22Rv1 (cell line): ENCODE data around the gene DENND1C.

ENCODE experiments used
- ZFX ChIP-seq: fragments of 450-650 bp; IDR thresholded peaks from 2 replicates; pipeline ENCODE4 v1.6.1; 2017; ENCODE audit warnings: antibody characterized with exemption, borderline replicate concordance
- TF ChIP-seq, protein P1 (sequence below): fragments of 450-650 bp; IDR thresholded peaks from 2 replicates; pipeline ENCODE4 v1.5.1; 2017; ENCODE audit warnings: mild to moderate bottlenecking

DNA sequence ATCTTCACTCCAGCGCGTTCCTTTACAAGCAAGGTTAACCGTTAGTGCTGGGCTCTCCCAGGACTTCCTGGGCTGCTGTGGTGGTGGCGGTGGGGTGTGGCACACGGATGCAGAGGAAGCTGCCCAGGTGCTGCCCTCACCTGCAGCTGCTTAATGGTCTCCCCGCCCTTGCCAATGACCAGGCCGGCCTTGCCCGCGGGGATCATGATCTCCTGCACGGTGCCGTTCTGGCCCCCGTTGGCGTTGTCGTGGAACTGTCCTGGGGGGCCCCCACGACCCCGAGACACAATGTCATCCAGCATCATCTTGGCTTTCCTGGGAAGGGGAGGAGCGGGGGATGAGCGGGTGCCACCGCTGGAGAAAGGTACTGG is 63.0 kb downstream of the DENND1C start:
- TF ChIP-seq, protein P1, sequence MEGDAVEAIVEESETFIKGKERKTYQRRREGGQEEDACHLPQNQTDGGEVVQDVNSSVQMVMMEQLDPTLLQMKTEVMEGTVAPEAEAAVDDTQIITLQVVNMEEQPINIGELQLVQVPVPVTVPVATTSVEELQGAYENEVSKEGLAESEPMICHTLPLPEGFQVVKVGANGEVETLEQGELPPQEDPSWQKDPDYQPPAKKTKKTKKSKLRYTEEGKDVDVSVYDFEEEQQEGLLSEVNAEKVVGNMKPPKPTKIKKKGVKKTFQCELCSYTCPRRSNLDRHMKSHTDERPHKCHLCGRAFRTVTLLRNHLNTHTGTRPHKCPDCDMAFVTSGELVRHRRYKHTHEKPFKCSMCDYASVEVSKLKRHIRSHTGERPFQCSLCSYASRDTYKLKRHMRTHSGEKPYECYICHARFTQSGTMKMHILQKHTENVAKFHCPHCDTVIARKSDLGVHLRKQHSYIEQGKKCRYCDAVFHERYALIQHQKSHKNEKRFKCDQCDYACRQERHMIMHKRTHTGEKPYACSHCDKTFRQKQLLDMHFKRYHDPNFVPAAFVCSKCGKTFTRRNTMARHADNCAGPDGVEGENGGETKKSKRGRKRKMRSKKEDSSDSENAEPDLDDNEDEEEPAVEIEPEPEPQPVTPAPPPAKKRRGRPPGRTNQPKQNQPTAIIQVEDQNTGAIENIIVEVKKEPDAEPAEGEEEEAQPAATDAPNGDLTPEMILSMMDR = no peak
- TF ChIP-seq ZFX = no peak
